ENCODE results near the gene KRT32. TPM values are rescaled to one million over a fixed set of nuclear protein-coding genes. Genes with fewer than 3 reads are reported as not detected.
A peak's percentile ranks its signal among the peaks of the same experiment; 100 is the strongest.

KRT32 gene
- total RNA-seq, 3 donors from 2014 or later, result 0.33 to 0.73 TPM; not detected in 1

DNA sequence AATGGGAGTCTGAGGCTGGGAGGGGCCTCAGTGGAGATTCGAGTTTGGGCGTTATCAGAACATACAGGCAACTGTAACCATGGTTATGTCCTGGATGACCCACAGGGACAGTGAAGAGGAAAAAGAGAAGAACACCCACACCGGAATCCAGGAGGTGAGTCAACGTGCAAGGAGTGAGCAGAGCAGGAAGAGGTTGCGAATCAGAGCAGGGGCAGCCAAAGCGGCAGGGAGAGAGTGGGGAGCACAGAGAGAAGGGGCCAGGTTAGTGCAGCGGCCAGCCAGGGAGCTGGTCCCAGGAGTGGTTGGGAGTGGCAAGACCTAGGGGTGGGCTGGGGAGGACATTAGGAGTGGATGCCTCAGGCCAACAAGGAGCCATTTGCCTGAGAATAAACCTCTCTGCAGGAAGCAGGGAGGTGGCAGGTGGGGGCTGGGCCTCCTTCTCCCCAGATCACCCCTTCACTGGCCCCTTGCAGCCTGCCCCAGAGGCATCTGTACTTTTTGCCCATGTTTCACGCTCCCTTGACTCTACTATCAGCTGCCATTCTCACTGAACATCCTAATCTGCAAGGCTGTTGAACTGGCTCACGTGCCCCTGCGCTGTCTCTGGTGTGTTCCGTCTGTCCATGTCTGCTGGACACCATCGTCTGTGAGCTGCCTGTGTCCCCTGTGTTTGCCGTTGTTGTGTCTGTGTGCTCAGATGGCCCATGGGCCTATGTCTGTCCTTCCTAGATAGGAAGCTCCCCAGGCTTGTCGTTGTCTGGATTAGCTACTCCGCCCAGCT lies 33.1 kb upstream of the KRT32 start:
- Histone ChIP-seq H3K9me3 (no peaks in the 10 kb centered on the region), H3K27me3 (no peaks in the 10 kb centered on the region), H3K4me1 (no peaks in the 10 kb centered on the region), H3K4me3 (no peak overlapping the region), H3K27ac (no peak overlapping the region), H3K36me3 (no peaks in the 10 kb centered on the region)
- no peak for DNase-seq (ENCODE audit: low spot score in 2 of 2)
- intact Hi-C loops (cut with DNase I; ENCODE audit: low total_unique reads), result no loop called here
- TF ChIP-seq, protein P1, sequence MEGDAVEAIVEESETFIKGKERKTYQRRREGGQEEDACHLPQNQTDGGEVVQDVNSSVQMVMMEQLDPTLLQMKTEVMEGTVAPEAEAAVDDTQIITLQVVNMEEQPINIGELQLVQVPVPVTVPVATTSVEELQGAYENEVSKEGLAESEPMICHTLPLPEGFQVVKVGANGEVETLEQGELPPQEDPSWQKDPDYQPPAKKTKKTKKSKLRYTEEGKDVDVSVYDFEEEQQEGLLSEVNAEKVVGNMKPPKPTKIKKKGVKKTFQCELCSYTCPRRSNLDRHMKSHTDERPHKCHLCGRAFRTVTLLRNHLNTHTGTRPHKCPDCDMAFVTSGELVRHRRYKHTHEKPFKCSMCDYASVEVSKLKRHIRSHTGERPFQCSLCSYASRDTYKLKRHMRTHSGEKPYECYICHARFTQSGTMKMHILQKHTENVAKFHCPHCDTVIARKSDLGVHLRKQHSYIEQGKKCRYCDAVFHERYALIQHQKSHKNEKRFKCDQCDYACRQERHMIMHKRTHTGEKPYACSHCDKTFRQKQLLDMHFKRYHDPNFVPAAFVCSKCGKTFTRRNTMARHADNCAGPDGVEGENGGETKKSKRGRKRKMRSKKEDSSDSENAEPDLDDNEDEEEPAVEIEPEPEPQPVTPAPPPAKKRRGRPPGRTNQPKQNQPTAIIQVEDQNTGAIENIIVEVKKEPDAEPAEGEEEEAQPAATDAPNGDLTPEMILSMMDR (IDR thresholded peaks at IDR 0.05), result no peak
- no peak for TF ChIP-seq POLR2AphosphoS5 (IDR thresholded peaks at IDR 0.05)
- TF ChIP-seq POLR2A (IDR thresholded peaks at IDR 0.05), result no peak

DNA sequence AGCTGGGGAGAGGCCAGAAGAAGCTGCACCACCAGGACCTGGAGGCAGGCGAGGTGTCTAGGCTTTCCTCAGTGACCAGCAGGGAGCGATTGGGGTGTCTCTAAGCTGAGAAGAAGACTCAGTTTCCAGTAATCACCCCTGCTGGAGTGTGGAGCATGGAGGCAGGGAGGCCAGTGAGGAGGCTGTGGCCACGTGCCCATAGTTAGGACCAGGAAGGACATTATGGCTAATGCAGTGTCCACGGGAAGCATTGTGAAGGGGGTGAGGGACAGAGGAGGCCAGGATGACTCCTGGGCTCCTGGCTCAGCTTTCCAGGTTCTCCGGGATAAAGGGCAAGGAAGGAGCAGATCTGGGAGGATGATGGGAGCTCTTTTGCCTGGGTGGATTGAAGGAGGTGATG lies 32.5 kb upstream of the KRT32 start:
- H3K4me1 ChIP-seq, result no peaks in the 10 kb centered on the region
- no peak for DNase-seq (ENCODE audit: low spot score in 2 of 2)
- H3K36me3 ChIP-seq, result no peaks in the 10 kb centered on the region
- H3K9me3 ChIP-seq, result no peaks in the 10 kb centered on the region
- no peak overlapping the region for H3K27ac ChIP-seq
- no peaks in the 10 kb centered on the region for H3K27me3 ChIP-seq
- no peak overlapping the region for H3K4me3 ChIP-seq
- intact Hi-C loops (cut with DNase I; ENCODE audit: low total_unique reads), result no loop called here
- TF ChIP-seq POLR2AphosphoS5 (IDR thresholded peaks at IDR 0.05) (no peak), POLR2A (IDR thresholded peaks at IDR 0.05) (no peak)
- TF ChIP-seq, protein P1 (IDR thresholded peaks at IDR 0.05), result no peak

DNA sequence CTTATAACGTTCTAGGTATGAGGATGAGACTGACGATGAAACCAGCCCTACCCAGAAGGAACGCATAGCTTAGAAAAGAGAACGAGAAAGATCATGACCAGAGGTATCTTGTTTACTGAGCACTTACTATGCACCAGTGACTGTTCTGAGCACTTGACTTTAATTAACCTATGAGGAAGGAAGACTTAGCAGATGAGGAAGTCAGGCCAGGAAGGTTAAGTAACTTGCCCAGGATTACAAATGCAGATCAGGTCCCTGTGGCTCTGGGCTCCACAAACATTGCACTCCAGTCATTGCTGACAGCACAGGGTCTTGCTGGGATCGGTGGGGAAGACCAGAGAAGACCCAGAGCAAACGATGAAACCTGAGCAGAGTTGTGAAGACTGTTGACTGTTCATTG lies 31.1 kb upstream of the KRT32 start:
- Histone ChIP-seq H3K27ac (no peak overlapping the region), H3K36me3 (no peaks in the 10 kb centered on the region), H3K27me3 (no peaks in the 10 kb centered on the region), H3K9me3 (no peaks in the 10 kb centered on the region), H3K4me1 (no peaks in the 10 kb centered on the region), H3K4me3 (no peak overlapping the region)
- TF ChIP-seq, protein P1 (IDR thresholded peaks at IDR 0.05), result no peak
- no peak for DNase-seq (ENCODE audit: low spot score in 2 of 2)
- intact Hi-C loops (cut with DNase I; ENCODE audit: low total_unique reads), result no loop called here

DNA sequence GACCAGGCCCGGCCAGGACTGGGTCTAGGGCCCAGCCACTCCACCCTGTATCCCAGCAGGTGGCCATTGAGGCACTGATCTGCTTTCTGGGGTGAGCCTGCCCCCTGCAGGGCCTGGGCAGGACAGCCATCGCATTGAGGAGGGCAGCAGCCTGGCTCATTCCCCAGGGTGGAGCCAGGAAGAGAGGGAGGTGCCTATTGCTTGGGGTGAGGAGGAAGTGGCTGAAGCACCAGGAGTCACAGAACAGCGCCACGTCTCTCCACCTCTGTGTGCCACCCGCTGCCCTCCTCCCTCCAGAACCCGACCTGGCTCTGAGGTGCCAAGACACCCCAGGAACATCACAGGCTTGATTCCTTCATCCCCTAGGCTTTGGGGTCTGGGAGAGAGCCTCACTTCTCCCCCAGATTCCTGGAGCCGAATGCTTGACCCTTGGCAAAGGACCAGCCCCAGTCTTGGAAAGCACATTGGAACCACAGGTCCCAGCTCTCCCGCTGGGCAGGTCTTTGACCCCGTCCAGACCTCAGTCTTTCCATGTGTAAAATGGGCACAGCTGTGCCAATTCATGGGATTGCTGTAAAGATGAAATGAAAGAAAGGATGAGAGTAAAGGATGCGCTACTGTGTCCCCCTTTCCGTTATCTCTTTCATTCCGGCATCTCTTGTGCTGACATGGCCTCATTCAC lies 29.8 kb upstream of the KRT32 start:
- Histone ChIP-seq H3K36me3 (no peaks in the 10 kb centered on the region), H3K4me1 (no peaks in the 10 kb centered on the region), H3K4me3 (no peak overlapping the region), H3K27me3 (no peaks in the 10 kb centered on the region), H3K9me3 (no peaks in the 10 kb centered on the region), H3K27ac (peak overlapping the region in 1 of 2 donors; percentile 74)
- TF ChIP-seq, protein P1 (IDR thresholded peaks at IDR 0.05), result peak; percentile 36 to 86 (median 74)
- TF ChIP-seq POLR2A (IDR thresholded peaks at IDR 0.05), result no peak
- peak; percentile 76 to 86 for DNase-seq (ENCODE audit: low spot score in 2 of 2)
- intact Hi-C loops (cut with DNase I; ENCODE audit: low total_unique reads), result no loop called here

DNA sequence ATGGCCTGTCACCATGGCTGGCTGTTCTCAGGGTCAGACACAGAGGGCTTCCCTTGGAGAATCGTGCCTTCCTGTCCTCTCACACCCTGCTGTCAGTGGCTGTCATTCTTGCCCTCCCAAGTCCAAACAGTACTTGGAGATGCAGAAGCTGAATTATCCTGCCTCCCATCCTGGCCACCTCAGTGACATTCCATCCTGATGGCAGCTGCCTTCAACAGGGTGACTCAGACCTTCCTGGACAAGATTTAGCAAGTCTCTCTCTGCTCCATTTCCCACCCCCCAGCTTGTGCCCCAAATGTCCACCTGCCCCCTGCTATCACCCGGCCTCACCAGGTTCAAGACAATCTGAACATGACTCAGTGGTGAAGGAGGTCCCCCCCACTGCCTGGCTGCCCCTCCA lies 27.3 kb upstream of the KRT32 start:
- peak overlapping the region in 1 of 2 donors; percentile 7 for H3K27ac ChIP-seq
- TF ChIP-seq POLR2A (IDR thresholded peaks at IDR 0.05) (no peak), POLR2AphosphoS5 (IDR thresholded peaks at IDR 0.05) (no peak)
- TF ChIP-seq, protein P1 (IDR thresholded peaks at IDR 0.05), result no peak

More for the DNA sequence above, 27.3 kb upstream of the KRT32 start:
- Histone ChIP-seq H3K27me3 (no peaks in the 10 kb centered on the region), H3K4me1 (no peaks in the 10 kb centered on the region), H3K9me3 (no peaks in the 10 kb centered on the region), H3K4me3 (no peak overlapping the region), H3K36me3 (no peaks in the 10 kb centered on the region)
- intact Hi-C loops (cut with DNase I; ENCODE audit: low total_unique reads), result no loop called here
- no peak for DNase-seq (ENCODE audit: low spot score in 2 of 2)
